Hepatic stellate cell (primary cell): ENCODE results near the gene GAS2L1.
"Not testable (repeated sequence)": the region's sequence is repeated elsewhere in the genome, so short reads cannot be mapped to it uniquely, and the experiment has no call there.

ENCODE experiments used
- DNase-seq: peaks from one replicate; pipeline ENCODE4 v3.0.0; 2011; ENCODE audit warnings: low spot score

The GAS2L1 gene

GRCh38 chr22:29342577-29343312 lies 36.3 kb downstream of the GAS2L1 start:
- no peak for DNase-seq

GRCh38 chr22:29343313-29343805 lies 36.9 kb downstream of the GAS2L1 start:
- DNase-seq = no peak

GRCh38 chr22:29344137-29344536 lies 37.7 kb downstream of the GAS2L1 start:
- no peak for DNase-seq

GRCh38 chr22:29344889-29345288 lies 38.4 kb downstream of the GAS2L1 start:
- DNase-seq = not testable (repeated sequence)

- DNase-seq = no peak
Observed at GRCh38 chr22:29345932-29346331, 39.5 kb downstream of the GAS2L1 start.

GRCh38 chr22:29346659-29347058 lies 40.2 kb downstream of the GAS2L1 start:
- no peak for DNase-seq

- no peak for DNase-seq
Observed at GRCh38 chr22:29348041-29348440, 41.6 kb downstream of the GAS2L1 start.

- no peak for DNase-seq
Observed at GRCh38 chr22:29348956-29349355, 42.5 kb downstream of the GAS2L1 start.

GRCh38 chr22:29351042-29351441 lies 44.6 kb downstream of the GAS2L1 start:
- DNase-seq = no peak

- DNase-seq = no peak
Observed at GRCh38 chr22:29351891-29352290, 45.4 kb downstream of the GAS2L1 start.

- no peak for DNase-seq
Observed at GRCh38 chr22:29352778-29353177, 46.3 kb downstream of the GAS2L1 start.

GRCh38 chr22:29353286-29353685 lies 46.8 kb downstream of the GAS2L1 start:
- DNase-seq = no peak

- no peak for DNase-seq
Observed at GRCh38 chr22:29353860-29354259, 47.4 kb downstream of the GAS2L1 start.

GRCh38 chr22:29357193-29357890 lies 50.9 kb downstream of the GAS2L1 start:
- DNase-seq = not testable (repeated sequence)

GRCh38 chr22:29359469-29359868 lies 53.0 kb downstream of the GAS2L1 start:
- peak; percentile 61 for DNase-seq
